Common myeloid progenitor, CD34-positive (primary cell): Measurements from ENCODE around the gene IFNG-AS1.

Experiments used
- CTCF ChIA-PET: fragments of 350-600 bp; sonication (Branson Sonifier 250); formaldehyde crosslinking; loops from one replicate; lab custom pipeline; 2021; ENCODE audit warnings: antibody characterized with exemption; lab: Charles Lee
- POLR2A ChIA-PET: fragments of 350-600 bp; sonication (Branson Sonifier 250); formaldehyde crosslinking; loops from one replicate; lab custom pipeline; 2021; ENCODE audit warnings: antibody characterized with exemption; lab: Charles Lee
- DNase-seq, 3 donors: peaks; one replicate each; pipeline versions ENCODE4 v3.0.0 to v3.0.0-alpha.2; 2013
- H3K27ac ChIP-seq, 2 experiments: 1 replicate in 1 of 2; 2 replicates in 1 of 2; pipeline ENCODE4 v1.7.0; 2013; ENCODE audit warnings: inconsistent platforms in 2 of 2, low read length in 2 of 2, mild to moderate bottlenecking in 2 of 2, low read depth in 1 of 2, moderate library complexity in 1 of 2; ENCODE audit not compliant: severe bottlenecking in 2 of 2, insufficient read depth in 1 of 2, poor library complexity in 1 of 2
- H3K27me3 ChIP-seq, 5 experiments: replicated peaks in 2 of 5; 1 replicate in 3 of 5; 2 replicates in 2 of 5; pipeline versions ENCODE4 v1.6.1 to v1.7.0; 2013; ENCODE audit warnings: low read length in 4 of 5, mild to moderate bottlenecking in 2 of 5, moderate library complexity in 2 of 5, inconsistent platforms in 1 of 5; ENCODE audit not compliant: insufficient read depth in 5 of 5, control insufficient read depth in 4 of 5
- H3K36me3 ChIP-seq, 4 experiments: 1 replicate in 2 of 4; 2 replicates in 2 of 4; pipeline versions ENCODE4 v1.6.1 to v1.7.0; 2013; ENCODE audit warnings: low read length in 3 of 4, control low read depth in 1 of 4, mild to moderate bottlenecking in 1 of 4; ENCODE audit not compliant: control insufficient read depth in 4 of 4, insufficient read depth in 4 of 4
- H3K4me1 ChIP-seq, 4 experiments: 1 replicate in 3 of 4; 2 replicates in 1 of 4; pipeline versions ENCODE4 v1.6.1 to v1.7.1; 2013; ENCODE audit warnings: low read length in 3 of 4, mild to moderate bottlenecking in 3 of 4, control low read depth in 1 of 4, inconsistent platforms in 1 of 4, moderate library complexity in 1 of 4; ENCODE audit not compliant: control insufficient read depth in 4 of 4, insufficient read depth in 4 of 4; ENCODE audit errors: control extremely low read depth in 1 of 4
- H3K4me3 ChIP-seq, 7 experiments: 1 replicate in 4 of 7; 2 replicates in 3 of 7; pipeline versions ENCODE4 v1.5.1 to v1.7.0; 2013; ENCODE audit warnings: mild to moderate bottlenecking in 7 of 7, low read length in 6 of 7, moderate library complexity in 6 of 7, inconsistent platforms in 2 of 7, low read depth in 2 of 7, control low read depth in 1 of 7; ENCODE audit not compliant: insufficient read depth in 4 of 7, control insufficient read depth in 1 of 7; ENCODE audit errors: extremely low read depth in 1 of 7
- H3K9me3 ChIP-seq, 5 experiments: 1 replicate in 4 of 5; 2 replicates in 1 of 5; pipeline versions ENCODE4 v1.6.1 to v1.7.1; 2013; ENCODE audit warnings: low read length in 4 of 5, mild to moderate bottlenecking in 2 of 5, inconsistent platforms in 1 of 5, low read depth in 1 of 5, moderate library complexity in 1 of 5; ENCODE audit not compliant: control insufficient read depth in 4 of 5, insufficient read depth in 2 of 5; ENCODE audit errors: control extremely low read depth in 1 of 5
- WGBS: methylation state at CpG from one replicate; pipeline ENCODE4 v1.1.5; 2013; ENCODE audit not compliant: insufficient coverage; 5-methylcytosine and 5-hydroxymethylcytosine counted together

IFNG-AS1 gene

DNA sequence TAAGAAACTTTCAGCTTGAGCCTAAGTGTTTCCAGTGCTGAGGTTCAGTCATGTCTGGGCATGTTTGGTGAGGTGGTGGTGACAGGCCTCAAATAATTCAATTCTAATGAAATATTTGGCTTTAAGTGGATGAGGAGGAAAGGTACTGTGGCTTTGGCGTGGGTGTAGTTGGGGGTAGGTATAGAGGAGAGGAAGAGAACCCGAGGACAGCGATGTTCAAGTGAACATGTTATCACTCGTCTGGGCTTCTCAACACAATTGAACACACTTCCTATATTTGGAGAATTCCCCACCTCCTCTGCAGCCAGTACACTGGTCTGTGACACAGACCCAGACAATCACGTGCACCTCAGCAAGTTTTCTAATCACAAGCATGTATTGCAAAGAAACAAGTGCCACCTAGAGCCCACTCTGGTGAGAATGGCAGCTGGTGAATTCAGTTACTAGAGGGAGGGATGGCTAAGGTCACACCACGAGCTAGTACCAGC is 53.0 kb downstream of the IFNG-AS1 start:
- DNase-seq: peak; percentile 16 to 67 (median 42)
- peaks cover 0 to 3% (median 0%) of the 10 kb centered on the region in 4 experiments for H3K4me1 ChIP-seq
- POLR2A ChIA-PET: no interaction called here
- 42% methylated on average over 2 of the region's 6 CpGs for WGBS
- H3K9me3 ChIP-seq: no peaks in the 10 kb centered on the region
- no peak overlapping the region for H3K27ac ChIP-seq
- H3K36me3 ChIP-seq: no peaks in the 10 kb centered on the region
- CTCF ChIA-PET: interaction anchor here (1.0 to 1.3 kb wide), 2 partner anchors 19 to 116 kb away, joined by 3 read pairs; no protein-coding TSS in a partner anchor
- H3K27me3 ChIP-seq: no peaks in the 10 kb centered on the region
- no peak overlapping the region for H3K4me3 ChIP-seq

- no peaks in the 10 kb centered on the region for H3K27me3 ChIP-seq
- H3K9me3 ChIP-seq: no peaks in the 10 kb centered on the region
- H3K4me3 ChIP-seq: no peak overlapping the region
- no peak for DNase-seq
- ChIA-PET POLR2A (no interaction called here), CTCF (interaction anchor here (1.4 kb wide), 1 partner anchor 22 kb away, joined by 4 read pairs; no protein-coding TSS in a partner anchor)
- no peak overlapping the region for H3K27ac ChIP-seq
- no CpG with 5 or more reads among the region's 1 CpG for WGBS
- H3K36me3 ChIP-seq: no peaks in the 10 kb centered on the region
- H3K4me1 ChIP-seq: peaks cover 0 to 3% (median 0%) of the 10 kb centered on the region in 4 experiments
Observed at GRCh38 chr12:68043435-68043834, 54.2 kb downstream of the IFNG-AS1 start.

- Histone ChIP-seq H3K27ac (no peak overlapping the region), H3K9me3 (no peaks in the 10 kb centered on the region), H3K27me3 (peaks cover 0 to 3% (median 2%) of the 10 kb centered on the region in 5 experiments), H3K4me1 (no peaks in the 10 kb centered on the region), H3K36me3 (no peaks in the 10 kb centered on the region), H3K4me3 (no peak overlapping the region)
- WGBS: no CpG with 5 or more reads among the region's 1 CpG
- no peak for DNase-seq
- CTCF ChIA-PET: interaction anchor here (1.3 kb wide), 1 partner anchor 10 kb away, joined by 4 read pairs; no protein-coding TSS in a partner anchor
- POLR2A ChIA-PET: no interaction called here
Observed at GRCh38 chr12:68048648-68049297, 59.5 kb downstream of the IFNG-AS1 start.

DNA sequence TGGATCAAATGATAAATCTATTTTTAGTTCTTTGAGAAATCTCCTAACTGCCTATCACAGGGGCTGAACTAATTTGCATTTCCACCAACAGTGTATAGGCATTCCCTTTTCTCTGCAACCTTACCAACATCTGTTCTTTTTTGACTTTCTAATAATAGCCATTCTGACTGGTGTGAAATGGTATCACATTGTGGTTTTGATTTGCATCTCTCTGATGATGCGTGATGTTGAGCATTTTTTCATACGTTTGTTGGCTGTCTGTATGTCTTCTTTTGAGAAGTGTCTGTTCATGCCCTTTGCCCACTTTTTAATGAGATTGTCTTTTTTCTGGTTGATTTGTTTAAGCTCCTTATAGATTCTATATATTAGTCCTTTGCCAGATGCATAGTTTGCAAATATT is 67.1 kb downstream of the IFNG-AS1 start:
- 75% methylated on average over 2 of the region's 2 CpGs for WGBS
- Histone ChIP-seq H3K4me3 (no peak overlapping the region), H3K9me3 (peaks cover 0 to 6% (median 3%) of the 10 kb centered on the region in 5 experiments), H3K27me3 (peaks cover 0 to 3% (median 0%) of the 10 kb centered on the region in 5 experiments), H3K36me3 (no peaks in the 10 kb centered on the region), H3K27ac (no peak overlapping the region), H3K4me1 (no peaks in the 10 kb centered on the region)
- ChIA-PET POLR2A (no interaction called here), CTCF (no interaction called here)
- no peak for DNase-seq

GRCh38 chr12:68063900-68064590 is 74.8 kb downstream of the IFNG-AS1 start:
- no peaks in the 10 kb centered on the region for H3K27me3 ChIP-seq
- no peak for DNase-seq
- H3K4me3 ChIP-seq: no peak overlapping the region
- H3K9me3 ChIP-seq: peaks cover 0 to 11% (median 7%) of the 10 kb centered on the region in 5 experiments
- POLR2A ChIA-PET: no interaction called here
- no peaks in the 10 kb centered on the region for H3K36me3 ChIP-seq
- peaks cover 0 to 7% (median 0%) of the 10 kb centered on the region in 4 experiments for H3K4me1 ChIP-seq
- CTCF ChIA-PET: no interaction called here
- H3K27ac ChIP-seq: no peak overlapping the region
- WGBS: 84% methylated on average over 6 of the region's 6 CpGs

GRCh38 chr12:68065163-68065562 is 75.9 kb downstream of the IFNG-AS1 start:
- Histone ChIP-seq H3K4me3 (no peak overlapping the region), H3K36me3 (no peaks in the 10 kb centered on the region), H3K4me1 (peaks cover 0 to 7% (median 0%) of the 10 kb centered on the region in 4 experiments), H3K27ac (no peak overlapping the region), H3K9me3 (peaks cover 0 to 11% (median 7%) of the 10 kb centered on the region in 5 experiments), H3K27me3 (no peaks in the 10 kb centered on the region)
- POLR2A ChIA-PET: no interaction called here
- CTCF ChIA-PET: interaction anchor here (1.2 kb wide), 1 partner anchor 22 kb away, joined by 4 read pairs; no protein-coding TSS in a partner anchor
- DNase-seq: no peak
- WGBS: no CpG with 5 or more reads among the region's 1 CpG
